HG03066 (cell line): ENCODE data around the gene CSTPP1.

Experiments used
- ATAC-seq: cut with Tn5 transposase; IDR thresholded peaks from one replicate; pipeline ENCODE4 v1.9.1; 2021; ENCODE audit warnings: low read depth; ENCODE audit not compliant: unreplicated experiment

The CSTPP1 gene

GRCh38 chr11:46936138-46937110, at the start of gene CSTPP1:
Gene CSTPP1, plus strand, starts transcription at chr11:46936761. Its CDS starts 45 bp downstream, at chr11:46936806.
- peak; percentile 83 for ATAC-seq

GRCh38 chr11:46888636-46889035, 47.9 kb upstream of the CSTPP1 start:
- ATAC-seq, result no peak

- no peak for ATAC-seq
Observed at GRCh38 chr11:46889251-46889650, 47.3 kb upstream of the CSTPP1 start.

GRCh38 chr11:46889689-46890475, 46.7 kb upstream of the CSTPP1 start:
- no peak for ATAC-seq

GRCh38 chr11:46890665-46891064, 45.9 kb upstream of the CSTPP1 start:
- no peak for ATAC-seq

GRCh38 chr11:46892109-46892508, 44.5 kb upstream of the CSTPP1 start:
- ATAC-seq, result no peak

- no peak for ATAC-seq
Observed at GRCh38 chr11:46892838-46893237, 43.7 kb upstream of the CSTPP1 start.

GRCh38 chr11:46894506-46894905, 42.1 kb upstream of the CSTPP1 start:
- no peak for ATAC-seq

- no peak for ATAC-seq
Observed at GRCh38 chr11:46894961-46895360, 41.6 kb upstream of the CSTPP1 start.

GRCh38 chr11:46895821-46896220, 40.7 kb upstream of the CSTPP1 start:
- no peak for ATAC-seq

GRCh38 chr11:46896719-46897406, 39.7 kb upstream of the CSTPP1 start:
- no peak for ATAC-seq

- no peak for ATAC-seq
Observed at GRCh38 chr11:46898396-46899095, 38.0 kb upstream of the CSTPP1 start.

- no peak for ATAC-seq
Observed at GRCh38 chr11:46899501-46900025, 37.0 kb upstream of the CSTPP1 start.

- no peak for ATAC-seq
Observed at GRCh38 chr11:46900091-46900746, 36.3 kb upstream of the CSTPP1 start.

GRCh38 chr11:46901156-46901555, 35.4 kb upstream of the CSTPP1 start:
- ATAC-seq, result no peak

GRCh38 chr11:46902694-46903093, 33.9 kb upstream of the CSTPP1 start:
- no peak for ATAC-seq

GRCh38 chr11:46903846-46904245, 32.7 kb upstream of the CSTPP1 start:
- ATAC-seq, result no peak

- no peak for ATAC-seq
Observed at GRCh38 chr11:46905806-46906205, 30.8 kb upstream of the CSTPP1 start.

GRCh38 chr11:46906609-46907041, 29.9 kb upstream of the CSTPP1 start:
- no peak for ATAC-seq
